ENCODE data around the gene NDRG3. TPM values are rescaled to one million over a fixed set of nuclear protein-coding genes. Genes with fewer than 3 reads are reported as not detected.

NDRG3 gene
- polyA plus RNA-seq, 1 of the 3 experiments (the other 2 are of a cell fraction), result 20.5 TPM

- no peaks in the 10 kb centered on the region for H3K9me2 ChIP-seq
- no peak for DNase-seq
- H3K4me2 ChIP-seq, result no peak overlapping the region
- no peak overlapping the region for H3K4me3 ChIP-seq (ENCODE audit: low read depth in 2 of 2, low read length in 1 of 2)
- H3K79me2 ChIP-seq (ENCODE audit: insufficient read depth), result peaks cover 13% of the 10 kb centered on the region
- H3K4me1 ChIP-seq (ENCODE audit: control insufficient read depth in 1 of 2, insufficient read depth in 2 of 2, low read depth in 1 of 2, low read length in 1 of 2), result peaks cover 0 to 8% of the 10 kb centered on the region in 2 experiments; a peak in 1 of 4 replicates
- ChIA-PET CTCF (interaction anchor here (0.8 to 3.3 kb wide), 4 partner anchors 16 to 165 kb away, joined by 3 to 18 read pairs (median 4); partner anchors contain the start of gene RAB5IF), POLR2A (no interaction called here)
- no peaks in the 10 kb centered on the region for H3K9me3 ChIP-seq
- H3K27me3 ChIP-seq (ENCODE audit: insufficient read depth), result no peaks in the 10 kb centered on the region
- H2AFZ ChIP-seq (ENCODE audit: low read depth), result no peak overlapping the region
- no peak overlapping the region for H3K27ac ChIP-seq (ENCODE audit: low read depth in 2 of 2, low read length in 1 of 2)
- WGBS (ENCODE audit: low lambda C conversion rate), result 92% methylated on average over 7 of the region's 7 CpGs
- no peak for TF ChIP-seq RFX5 (IDR thresholded peaks at IDR 0.05; ENCODE audit: low read length)
- TF ChIP-seq TEAD4 (IDR thresholded peaks at IDR 0.05; ENCODE audit: borderline replicate concordance, insufficient read depth), result no peak
- TF ChIP-seq, protein P1, sequence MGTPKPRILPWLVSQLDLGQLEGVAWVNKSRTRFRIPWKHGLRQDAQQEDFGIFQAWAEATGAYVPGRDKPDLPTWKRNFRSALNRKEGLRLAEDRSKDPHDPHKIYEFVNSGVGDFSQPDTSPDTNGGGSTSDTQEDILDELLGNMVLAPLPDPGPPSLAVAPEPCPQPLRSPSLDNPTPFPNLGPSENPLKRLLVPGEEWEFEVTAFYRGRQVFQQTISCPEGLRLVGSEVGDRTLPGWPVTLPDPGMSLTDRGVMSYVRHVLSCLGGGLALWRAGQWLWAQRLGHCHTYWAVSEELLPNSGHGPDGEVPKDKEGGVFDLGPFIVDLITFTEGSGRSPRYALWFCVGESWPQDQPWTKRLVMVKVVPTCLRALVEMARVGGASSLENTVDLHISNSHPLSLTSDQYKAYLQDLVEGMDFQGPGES (IDR thresholded peaks at IDR 0.05; ENCODE audit: low read depth, low read length), result no peak
- no peak for TF ChIP-seq MXI1 (IDR thresholded peaks at IDR 0.05; ENCODE audit: low read depth, low read length)
- TF ChIP-seq SMC3 (IDR thresholded peaks at IDR 0.05; ENCODE audit: low read depth, low read length), result no peak
- no peak for TF ChIP-seq CHD2 (IDR thresholded peaks at IDR 0.05; ENCODE audit: low read length, partially characterized antibody)
- H3K9ac ChIP-seq, result no peak overlapping the region
- H4K20me1 ChIP-seq (ENCODE audit: insufficient read depth), result no peaks in the 10 kb centered on the region
- H3K36me3 ChIP-seq (replicated peaks in 1 of 2; ENCODE audit: control insufficient read depth in 1 of 2, insufficient read depth in 2 of 2, low read length in 1 of 2), result no peaks in the 10 kb centered on the region
- H3F3A ChIP-seq (replicated peaks; ENCODE audit: insufficient read depth), result peaks cover 14% of the 10 kb centered on the region
Observed at GRCh38 chr20:36770680-36771079, 24.8 kb upstream of the NDRG3 start.

DNA sequence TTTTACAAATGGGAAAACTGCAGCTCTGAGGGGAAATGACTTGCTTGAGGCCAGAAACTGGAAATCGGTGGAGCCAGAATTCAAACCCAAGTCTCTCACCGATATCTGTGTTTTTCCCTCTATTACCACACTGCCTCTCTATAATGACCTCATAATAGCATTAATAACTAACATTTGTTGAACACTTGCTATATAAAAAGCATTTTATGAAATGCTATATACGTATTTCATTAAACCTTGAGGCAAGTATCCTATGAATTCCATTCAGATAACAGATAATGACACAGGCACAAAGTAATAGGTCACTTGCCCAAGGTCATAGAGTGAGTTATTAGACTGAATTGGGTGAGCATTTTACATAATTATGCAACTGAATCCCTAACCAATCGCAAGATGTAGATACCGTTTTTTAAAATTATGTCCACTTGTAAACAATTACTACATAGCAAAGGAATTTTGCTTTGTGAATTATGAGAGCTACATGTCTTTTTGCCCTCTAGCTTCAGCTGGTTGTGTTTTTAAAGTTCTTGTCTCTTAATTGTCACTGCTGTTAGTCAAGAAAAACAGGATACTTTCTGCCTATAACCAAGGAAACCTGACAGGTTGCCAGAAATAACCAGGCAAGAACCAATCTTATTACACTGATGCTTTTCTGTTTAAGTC lies 23.0 kb upstream of the NDRG3 start:
- ChIA-PET POLR2A (no interaction called here), CTCF (interaction anchor here (0.7 to 3.3 kb wide), 3 partner anchors 14 to 102 kb away, joined by 3 to 18 read pairs (median 3); a partner anchor contains a TSS)
- H3K9me2 ChIP-seq, result no peaks in the 10 kb centered on the region
- DNase-seq, result no peak
- TF ChIP-seq CHD2 (IDR thresholded peaks at IDR 0.05; ENCODE audit: low read length, partially characterized antibody), result no peak
- no peak for TF ChIP-seq EZH2phosphoT487 (IDR thresholded peaks at IDR 0.05; ENCODE audit: borderline replicate concordance, low read depth)
- TF ChIP-seq, protein P1 (IDR thresholded peaks at IDR 0.05; ENCODE audit: low read depth, low read length), result no peak
- no peak for TF ChIP-seq FOXM1 (IDR thresholded peaks at IDR 0.05; ENCODE audit: low read depth)
- TF ChIP-seq ZBTB33 (IDR thresholded peaks at IDR 0.05; ENCODE audit: borderline replicate concordance, low read depth), result no peak
- TF ChIP-seq FOSL2 (IDR thresholded peaks at IDR 0.05; ENCODE audit: borderline replicate concordance, low read depth), result no peak
- TF ChIP-seq GATA2 (CRISPR knock-in tag; IDR thresholded peaks at IDR 0.05), result no peak
- no peak for TF ChIP-seq EP300 (IDR thresholded peaks at IDR 0.05; ENCODE audit: borderline replicate concordance in 1 of 2, low read depth in 1 of 2, low read length in 1 of 2)
- TF ChIP-seq TAF1 (IDR thresholded peaks at IDR 0.05; ENCODE audit: borderline replicate concordance, low read depth, low read length), result no peak
- no peak for TF ChIP-seq NRF1 (IDR thresholded peaks at IDR 0.05; ENCODE audit: low read depth, low read length)
- TF ChIP-seq USF2 (IDR thresholded peaks at IDR 0.05; ENCODE audit: borderline replicate concordance, low read depth, low read length), result no peak
- no peak for TF ChIP-seq TCF12 (IDR thresholded peaks at IDR 0.05)
- no peak for TF ChIP-seq JUND (IDR thresholded peaks at IDR 0.05)
- TF ChIP-seq POLR2AphosphoS5 (IDR thresholded peaks at IDR 0.05; ENCODE audit: low read depth, low read length), result no peak
- no peaks in the 10 kb centered on the region for H3K27me3 ChIP-seq (ENCODE audit: insufficient read depth)
- H4K20me1 ChIP-seq (ENCODE audit: insufficient read depth), result no peaks in the 10 kb centered on the region
- peaks cover 0 to 4% of the 10 kb centered on the region in 2 experiments for H3K36me3 ChIP-seq (replicated peaks in 1 of 2; ENCODE audit: control insufficient read depth in 1 of 2, insufficient read depth in 2 of 2, low read length in 1 of 2)
- no peak overlapping the region; the same call in 1 of the 2 replicates for H3K4me2 ChIP-seq
- H3K4me3 ChIP-seq (ENCODE audit: low read depth in 2 of 2, low read length in 1 of 2), result no peak overlapping the region
- peaks cover 2% of the 10 kb centered on the region for H3F3A ChIP-seq (replicated peaks; ENCODE audit: insufficient read depth)
- H2AFZ ChIP-seq (ENCODE audit: low read depth), result no peak overlapping the region
- H3K9ac ChIP-seq, result peak overlapping the region; percentile 7; the same call in 1 of the 2 replicates
- no peaks in the 10 kb centered on the region for H3K9me3 ChIP-seq
- peaks cover 0 to 8% of the 10 kb centered on the region in 2 experiments; a peak in 1 of 4 replicates for H3K4me1 ChIP-seq (ENCODE audit: control insufficient read depth in 1 of 2, insufficient read depth in 2 of 2, low read depth in 1 of 2, low read length in 1 of 2)
- 61% methylated on average over 5 of the region's 5 CpGs for WGBS (ENCODE audit: low lambda C conversion rate)
- peaks cover 13% of the 10 kb centered on the region for H3K79me2 ChIP-seq (ENCODE audit: insufficient read depth)
- peak overlapping the region in 1 of 2 experiments; percentile 19; a peak in 1 of 4 replicates for H3K27ac ChIP-seq (ENCODE audit: low read depth in 2 of 2, low read length in 1 of 2)
